Activated CD4-positive, alpha-beta memory T cell treated with anti-CD3 and anti-CD28 coated beads for 36 hours (primary cell): ENCODE results near the gene PRR5. TPM values are rescaled to one million over a fixed set of nuclear protein-coding genes. Genes with fewer than 3 reads are reported as not detected.

Experiments
- CTCF ChIA-PET: fragments of 350-600 bp; sonication (Branson Sonifier 250); formaldehyde crosslinking; loops from one replicate; lab custom pipeline; 2021; ENCODE audit warnings: antibody characterized with exemption, inconsistent platforms; lab: Charles Lee
- POLR2A ChIA-PET: fragments of 350-600 bp; sonication (Branson Sonifier 250); formaldehyde crosslinking; loops from one replicate; lab custom pipeline; 2021; ENCODE audit warnings: antibody characterized with exemption; lab: Charles Lee
- DNase-seq: peaks from one replicate; pipeline ENCODE4 v3.0.0-alpha.2; 2020
- H3K27ac Mint-ChIP-seq: one replicate; pipeline ENCODE4 v1.8.0; 2021; ENCODE audit warnings: mixed read lengths
- H3K27me3 Mint-ChIP-seq: one replicate; pipeline ENCODE4 v1.8.0; 2021; ENCODE audit warnings: mixed read lengths
- H3K36me3 Mint-ChIP-seq: one replicate; pipeline ENCODE4 v1.8.0; 2021; ENCODE audit warnings: mixed read lengths
- H3K4me1 Mint-ChIP-seq: one replicate; pipeline ENCODE4 v1.8.0; 2021; ENCODE audit warnings: low read depth, mixed read lengths
- H3K4me3 Mint-ChIP-seq: one replicate; pipeline ENCODE4 v1.8.0; 2021; ENCODE audit warnings: mild to moderate bottlenecking, mixed read lengths
- H3K9me3 Mint-ChIP-seq: one replicate; pipeline ENCODE4 v1.8.0; 2021; ENCODE audit warnings: mixed read lengths
- intact Hi-C: fragments of 100-400 bp; cut with micrococcal nuclease; formaldehyde crosslinking; loops from one replicate; pipeline ENCODE4 v1.15.1; 2023
- total RNA-seq, 2 experiments: library from RNA; stranded (reverse); gene quantifications; one replicate each; pipeline ENCODE4 v1.2.3, GENCODE V29; 2021

Gene PRR5
- total RNA-seq, 2 experiments from 2014 or later: 10.3 to 11.8 TPM

- Mint-ChIP-seq H3K4me3 (no peak overlapping the region), H3K27ac (no peak overlapping the region), H3K36me3 (peaks cover 3% of the 10 kb centered on the region), H3K4me1 (no peaks in the 10 kb centered on the region), H3K27me3 (no peaks in the 10 kb centered on the region), H3K9me3 (no peaks in the 10 kb centered on the region)
- intact Hi-C loops: no loop called here
- no peak for DNase-seq
- POLR2A ChIA-PET: no interaction called here
- CTCF ChIA-PET: interaction anchor here (2.0 kb wide), 1 partner anchor 28 kb away, joined by 4 read pairs; no protein-coding TSS in a partner anchor
These were observed 22.4 kb downstream of the PRR5 start for GRCh38 chr22:44724416-44724815.

DNA sequence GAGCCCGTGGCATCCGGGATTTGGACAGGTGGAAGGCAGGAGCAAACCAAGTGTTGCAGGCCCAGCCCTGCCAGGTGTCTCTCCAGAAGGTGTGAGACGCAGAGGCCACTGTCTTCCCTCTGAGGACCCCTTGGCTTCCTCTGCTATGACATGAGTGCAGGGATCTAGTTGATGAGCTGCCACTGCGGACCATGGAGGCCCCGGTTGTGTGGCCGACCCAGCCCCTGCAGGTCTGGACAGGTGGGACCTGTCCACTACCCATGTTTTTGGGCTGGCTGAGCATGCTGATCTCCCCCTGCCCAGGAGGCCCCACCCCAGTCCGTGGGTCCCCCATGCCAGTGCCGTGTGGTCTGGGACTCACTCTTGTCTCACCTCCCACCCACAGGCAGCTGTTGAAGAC lies 22.9 kb downstream of the PRR5 start:
- Mint-ChIP-seq H3K9me3 (no peaks in the 10 kb centered on the region), H3K27ac (no peak overlapping the region), H3K27me3 (no peaks in the 10 kb centered on the region), H3K4me3 (no peak overlapping the region), H3K36me3 (peaks cover 3% of the 10 kb centered on the region), H3K4me1 (no peaks in the 10 kb centered on the region)
- no peak for DNase-seq
- ChIA-PET CTCF (interaction anchor here (1.4 to 2.0 kb wide), 2 partner anchors 11 to 28 kb away, joined by 3 to 4 read pairs; no protein-coding TSS in a partner anchor), POLR2A (no interaction called here)
- intact Hi-C loops: no loop called here

GRCh38 chr22:44726439-44726838 lies 24.4 kb downstream of the PRR5 start:
- no peak overlapping the region for H3K4me3 Mint-ChIP-seq
- DNase-seq: no peak
- peaks cover 3% of the 10 kb centered on the region for H3K36me3 Mint-ChIP-seq
- no peaks in the 10 kb centered on the region for H3K4me1 Mint-ChIP-seq
- ChIA-PET CTCF (no interaction called here), POLR2A (no interaction called here)
- intact Hi-C loops: no loop called here
- no peak overlapping the region for H3K27ac Mint-ChIP-seq
- no peaks in the 10 kb centered on the region for H3K9me3 Mint-ChIP-seq
- H3K27me3 Mint-ChIP-seq: no peaks in the 10 kb centered on the region

GRCh38 chr22:44727148-44727547 lies 25.1 kb downstream of the PRR5 start:
- Mint-ChIP-seq H3K27me3 (no peaks in the 10 kb centered on the region), H3K9me3 (no peaks in the 10 kb centered on the region), H3K27ac (no peak overlapping the region), H3K4me1 (no peaks in the 10 kb centered on the region), H3K4me3 (no peak overlapping the region), H3K36me3 (peaks cover 3% of the 10 kb centered on the region)
- DNase-seq: no peak
- ChIA-PET CTCF (no interaction called here), POLR2A (no interaction called here)
- intact Hi-C loops: no loop called here

DNA sequence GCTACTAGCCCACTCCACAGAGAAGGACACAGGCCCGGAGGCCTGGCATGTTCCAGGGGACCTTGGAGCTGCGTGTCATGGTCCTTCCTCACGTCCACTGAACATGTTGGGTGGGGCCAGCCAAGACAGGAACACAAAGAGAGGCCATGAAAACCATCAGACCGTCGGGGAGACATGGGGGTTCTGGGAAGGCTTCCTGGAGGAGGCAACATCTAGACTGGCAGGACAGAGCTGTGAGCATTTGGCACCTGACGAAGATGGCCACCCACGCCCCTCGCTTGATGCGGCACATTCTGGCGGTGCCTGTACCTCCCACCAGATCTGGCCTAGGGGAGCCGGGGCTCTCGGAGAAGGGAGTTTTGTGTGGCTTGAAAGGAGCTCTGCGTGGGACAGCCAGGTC lies 25.7 kb downstream of the PRR5 start:
- CTCF ChIA-PET: no interaction called here
- no peak for DNase-seq
- intact Hi-C loops: no loop called here
- H3K27ac Mint-ChIP-seq: no peak overlapping the region
- H3K36me3 Mint-ChIP-seq: peaks cover 3% of the 10 kb centered on the region
- H3K4me3 Mint-ChIP-seq: no peak overlapping the region
- H3K27me3 Mint-ChIP-seq: no peaks in the 10 kb centered on the region
- POLR2A ChIA-PET: no interaction called here
- H3K9me3 Mint-ChIP-seq: peaks cover 2% of the 10 kb centered on the region
- no peaks in the 10 kb centered on the region for H3K4me1 Mint-ChIP-seq

GRCh38 chr22:44728761-44729324 lies 26.8 kb downstream of the PRR5 start:
- DNase-seq: no peak
- peaks cover 3% of the 10 kb centered on the region for H3K36me3 Mint-ChIP-seq
- H3K4me1 Mint-ChIP-seq: no peaks in the 10 kb centered on the region
- no peak overlapping the region for H3K27ac Mint-ChIP-seq
- ChIA-PET POLR2A (no interaction called here), CTCF (interaction anchor here (1.2 kb wide), 1 partner anchor 10 kb away, joined by 3 read pairs; no protein-coding TSS in a partner anchor)
- intact Hi-C loops: no loop called here
- no peak overlapping the region for H3K4me3 Mint-ChIP-seq
- H3K27me3 Mint-ChIP-seq: no peaks in the 10 kb centered on the region
- H3K9me3 Mint-ChIP-seq: peaks cover 3% of the 10 kb centered on the region

DNA sequence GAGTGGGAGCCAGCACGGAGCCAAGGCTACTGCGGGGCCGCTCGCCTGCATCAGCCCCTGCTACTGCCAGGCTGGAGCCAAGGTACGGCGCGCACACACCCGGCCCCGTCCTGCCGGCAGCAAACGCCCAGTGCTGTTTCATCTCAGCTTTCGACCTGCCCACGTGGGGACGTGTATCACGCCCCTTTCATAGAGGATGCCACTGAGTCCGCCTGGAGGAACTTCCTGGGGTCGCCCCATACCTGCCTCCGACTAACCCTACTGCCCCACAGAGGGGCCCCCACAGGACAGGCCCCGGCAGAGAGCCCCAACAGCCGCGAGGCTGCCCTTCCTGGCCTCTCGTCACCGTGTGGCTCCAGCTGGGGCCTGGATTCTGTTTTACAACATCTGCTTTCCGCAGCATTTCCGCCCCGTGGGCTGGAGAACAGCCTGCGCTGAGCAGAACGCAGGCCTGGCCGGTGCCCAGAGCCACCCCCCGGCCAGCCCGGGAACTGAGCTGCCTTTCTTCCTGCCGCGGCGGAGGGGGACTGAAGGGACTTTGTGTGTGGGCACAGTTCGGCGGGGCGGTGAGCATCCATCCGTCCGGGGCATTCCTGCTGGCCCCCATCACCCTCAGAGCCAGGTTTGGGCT lies 27.5 kb downstream of the PRR5 start:
- no peak for DNase-seq
- ChIA-PET POLR2A (no interaction called here), CTCF (interaction anchor here (1.2 to 1.4 kb wide), 3 partner anchors 10 to 45 kb away, joined by 3 to 4 read pairs (median 4); no protein-coding TSS in a partner anchor)
- no peak overlapping the region for H3K4me3 Mint-ChIP-seq
- H3K4me1 Mint-ChIP-seq: no peaks in the 10 kb centered on the region
- intact Hi-C loops: no loop called here
- peaks cover 3% of the 10 kb centered on the region for H3K36me3 Mint-ChIP-seq
- no peaks in the 10 kb centered on the region for H3K27me3 Mint-ChIP-seq
- H3K27ac Mint-ChIP-seq: no peak overlapping the region
- peaks cover 3% of the 10 kb centered on the region for H3K9me3 Mint-ChIP-seq

DNA sequence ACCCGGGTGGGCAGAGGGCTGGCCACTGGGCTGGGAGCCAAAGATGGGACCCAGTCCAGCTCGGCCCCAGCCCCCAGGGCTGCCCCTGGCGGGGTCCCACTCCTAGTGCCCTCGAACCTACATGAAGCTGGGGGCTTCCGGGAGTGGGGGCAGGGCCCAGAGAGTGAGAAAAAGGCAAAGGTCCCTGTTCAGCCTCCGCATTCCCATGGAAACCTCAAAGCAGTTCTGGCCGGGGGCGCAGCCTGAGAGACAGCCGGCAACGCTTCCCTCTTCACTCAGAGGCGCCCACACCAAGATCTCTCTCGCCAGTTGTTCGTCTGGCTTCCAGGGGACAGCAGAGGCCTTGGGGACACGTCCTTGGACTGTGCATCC lies 28.0 kb downstream of the PRR5 start:
- no peak for DNase-seq
- ChIA-PET CTCF (interaction anchor here (1.2 to 1.4 kb wide), 3 partner anchors 9 to 45 kb away, joined by 3 to 4 read pairs (median 4); no protein-coding TSS in a partner anchor), POLR2A (no interaction called here)
- H3K9me3 Mint-ChIP-seq: peaks cover 3% of the 10 kb centered on the region
- no peaks in the 10 kb centered on the region for H3K4me1 Mint-ChIP-seq
- no peak overlapping the region for H3K27ac Mint-ChIP-seq
- H3K36me3 Mint-ChIP-seq: peaks cover 3% of the 10 kb centered on the region
- no peak overlapping the region for H3K4me3 Mint-ChIP-seq
- H3K27me3 Mint-ChIP-seq: no peaks in the 10 kb centered on the region
- intact Hi-C loops: no loop called here

DNA sequence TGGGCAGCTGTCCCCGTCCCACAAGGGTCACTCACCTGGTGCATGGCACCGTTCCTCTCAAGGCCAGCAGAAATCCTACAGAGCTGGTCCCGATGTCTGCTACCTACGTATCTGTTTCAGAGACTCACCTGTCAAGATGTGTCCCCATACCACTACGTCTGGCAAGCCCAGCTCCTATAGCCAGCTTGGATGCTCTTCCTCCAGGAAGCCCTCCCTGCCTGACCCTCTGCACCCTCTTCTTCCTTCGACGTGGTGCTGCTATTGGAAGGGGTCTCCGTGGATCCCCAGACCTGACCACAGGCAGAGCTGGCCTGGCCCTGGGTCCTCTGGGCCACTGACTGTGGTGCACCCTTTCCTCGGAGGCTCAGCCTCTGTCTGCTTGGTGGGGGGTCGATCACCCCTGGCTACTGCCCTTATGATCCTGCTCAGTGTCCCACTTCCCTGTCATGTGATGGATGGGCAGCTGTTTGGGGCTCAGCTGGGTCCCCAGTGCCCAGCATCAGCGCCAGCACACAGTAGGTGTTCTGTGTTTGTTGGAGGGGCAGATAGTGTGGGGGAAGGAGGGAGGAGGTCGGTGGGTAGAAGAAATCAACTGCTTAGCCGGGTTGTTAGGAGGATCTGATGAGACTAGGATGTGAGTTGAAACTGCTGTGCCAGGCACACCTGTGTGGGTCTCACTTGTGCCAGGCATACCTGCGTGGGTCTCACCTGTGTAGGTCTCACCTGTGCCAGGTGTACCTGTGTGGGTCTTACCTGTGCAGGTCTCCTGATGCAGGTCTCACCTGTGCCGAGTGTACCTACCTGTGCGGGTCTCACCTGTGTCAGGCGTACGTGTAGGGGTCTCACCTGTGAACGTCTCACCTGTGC lies 28.7 kb downstream of the PRR5 start:
- H3K36me3 Mint-ChIP-seq: peaks cover 3% of the 10 kb centered on the region
- H3K4me3 Mint-ChIP-seq: no peak overlapping the region
- ChIA-PET POLR2A (no interaction called here), CTCF (interaction anchor here (1.3 to 1.4 kb wide), 2 partner anchors 33 to 46 kb away, joined by 4 read pairs; no protein-coding TSS in a partner anchor)
- intact Hi-C loops: no loop called here
- H3K27me3 Mint-ChIP-seq: no peaks in the 10 kb centered on the region
- no peak for DNase-seq
- peak overlapping the region; percentile 49 for H3K27ac Mint-ChIP-seq
- peaks cover 3% of the 10 kb centered on the region for H3K9me3 Mint-ChIP-seq
- no peaks in the 10 kb centered on the region for H3K4me1 Mint-ChIP-seq

- DNase-seq: no peak
- peaks cover 3% of the 10 kb centered on the region for H3K36me3 Mint-ChIP-seq
- no peaks in the 10 kb centered on the region for H3K4me1 Mint-ChIP-seq
- H3K4me3 Mint-ChIP-seq: no peak overlapping the region
- intact Hi-C loops: no loop called here
- no peak overlapping the region for H3K27ac Mint-ChIP-seq
- H3K9me3 Mint-ChIP-seq: peaks cover 3% of the 10 kb centered on the region
- POLR2A ChIA-PET: no interaction called here
- CTCF ChIA-PET: interaction anchor here (5.6 kb wide), 1 partner anchor 34 kb away, joined by 53 read pairs; no protein-coding TSS in a partner anchor
- H3K27me3 Mint-ChIP-seq: no peaks in the 10 kb centered on the region
These were observed 29.5 kb downstream of the PRR5 start for GRCh38 chr22:44731357-44731970.

DNA sequence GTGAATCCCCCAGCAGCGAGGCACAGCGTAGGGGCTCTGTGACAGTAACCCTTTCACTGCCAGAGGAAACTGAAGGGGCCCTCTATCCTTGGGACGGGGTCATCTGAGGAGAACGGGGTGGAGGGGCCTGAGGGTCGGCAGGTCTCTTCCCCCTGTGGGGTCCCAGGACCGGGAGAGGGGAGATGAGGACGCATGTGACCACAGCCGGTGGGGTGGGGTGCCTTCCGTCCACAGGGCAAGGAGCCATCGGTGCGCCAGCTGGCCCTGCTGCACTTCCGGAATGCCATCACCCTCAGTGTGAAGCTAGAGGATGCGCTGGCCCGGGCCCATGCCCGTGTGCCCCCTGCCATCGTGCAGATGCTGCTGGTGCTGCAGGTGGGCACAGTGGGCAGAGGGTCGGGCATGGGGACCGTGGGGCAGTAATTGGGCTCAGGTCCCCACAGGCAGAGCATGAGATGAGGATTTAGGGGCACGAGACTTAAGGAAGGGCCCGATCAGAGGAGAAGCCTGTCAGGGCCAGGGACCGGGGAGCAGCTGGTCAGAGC lies 30.1 kb downstream of the PRR5 start:
- intact Hi-C loops: no loop called here
- Mint-ChIP-seq H3K27me3 (no peaks in the 10 kb centered on the region), H3K27ac (no peak overlapping the region), H3K9me3 (peaks cover 3% of the 10 kb centered on the region), H3K36me3 (peaks cover 3% of the 10 kb centered on the region), H3K4me1 (no peaks in the 10 kb centered on the region), H3K4me3 (no peak overlapping the region)
- POLR2A ChIA-PET: no interaction called here
- DNase-seq: no peak
- CTCF ChIA-PET: interaction anchor here (0.6 to 5.6 kb wide), 2 partner anchors 35 to 50 kb away, joined by 3 to 53 read pairs; no protein-coding TSS in a partner anchor
